Vagina (tissue), 2 donors: ENCODE measurements around the gene FAR1.

Experiments used
- POLR2A ChIP-seq, 2 donors: fragments of 450-650 bp; IDR thresholded peaks; one replicate each; pipeline ENCODE4 v1.6.1; 2017; ENCODE audit warnings: antibody characterized with exemption in 2 of 2, mild to moderate bottlenecking in 2 of 2, moderate library complexity in 2 of 2
- POLR2AphosphoS5 ChIP-seq, 2 donors: sonication (generic); formaldehyde crosslinking; IDR thresholded peaks; one replicate each; pipeline ENCODE4 v1.9.0; 2017; ENCODE audit warnings: antibody characterized with exemption in 2 of 2, mild to moderate bottlenecking in 2 of 2, low read depth in 1 of 2; ENCODE audit not compliant: insufficient read depth in 1 of 2
- TF ChIP-seq, protein P1 (sequence below), 3 experiments: fragments of 450-650 bp in 2 of 3; fragments of 200-600 bp in 1 of 3; sonication (generic) in 1 of 3; IDR thresholded peaks; one replicate each; pipeline ENCODE4 v1.5.1; 2017 to 2019; ENCODE audit warnings: antibody characterized with exemption in 3 of 3, mild to moderate bottlenecking in 2 of 3, moderate library complexity in 2 of 3

DNA sequence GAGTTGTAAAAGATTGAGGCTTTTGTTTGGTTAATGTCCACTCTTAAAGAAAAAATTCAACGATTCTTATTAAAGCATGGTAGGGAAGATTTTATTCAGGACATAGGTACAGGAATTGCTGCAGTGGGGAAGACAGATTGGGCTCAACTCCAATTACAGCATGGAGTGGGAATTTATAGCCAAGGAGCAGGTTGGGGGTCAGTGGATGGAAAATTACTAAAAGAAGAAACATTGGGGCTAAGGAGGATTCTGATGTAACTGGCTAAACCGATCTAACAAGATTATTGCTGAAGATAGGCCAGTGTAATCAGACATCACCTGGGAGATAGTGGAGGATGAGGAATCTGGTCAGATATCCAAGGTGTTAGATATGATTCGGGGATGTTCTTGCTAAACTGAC is 97.4 kb downstream of the FAR1 start:
- TF ChIP-seq, protein P1, sequence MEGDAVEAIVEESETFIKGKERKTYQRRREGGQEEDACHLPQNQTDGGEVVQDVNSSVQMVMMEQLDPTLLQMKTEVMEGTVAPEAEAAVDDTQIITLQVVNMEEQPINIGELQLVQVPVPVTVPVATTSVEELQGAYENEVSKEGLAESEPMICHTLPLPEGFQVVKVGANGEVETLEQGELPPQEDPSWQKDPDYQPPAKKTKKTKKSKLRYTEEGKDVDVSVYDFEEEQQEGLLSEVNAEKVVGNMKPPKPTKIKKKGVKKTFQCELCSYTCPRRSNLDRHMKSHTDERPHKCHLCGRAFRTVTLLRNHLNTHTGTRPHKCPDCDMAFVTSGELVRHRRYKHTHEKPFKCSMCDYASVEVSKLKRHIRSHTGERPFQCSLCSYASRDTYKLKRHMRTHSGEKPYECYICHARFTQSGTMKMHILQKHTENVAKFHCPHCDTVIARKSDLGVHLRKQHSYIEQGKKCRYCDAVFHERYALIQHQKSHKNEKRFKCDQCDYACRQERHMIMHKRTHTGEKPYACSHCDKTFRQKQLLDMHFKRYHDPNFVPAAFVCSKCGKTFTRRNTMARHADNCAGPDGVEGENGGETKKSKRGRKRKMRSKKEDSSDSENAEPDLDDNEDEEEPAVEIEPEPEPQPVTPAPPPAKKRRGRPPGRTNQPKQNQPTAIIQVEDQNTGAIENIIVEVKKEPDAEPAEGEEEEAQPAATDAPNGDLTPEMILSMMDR (IDR thresholded peaks at IDR 0.05): no peak
- TF ChIP-seq POLR2A (IDR thresholded peaks at IDR 0.05) (no peak), POLR2AphosphoS5 (IDR thresholded peaks at IDR 0.05; ENCODE audit: insufficient read depth in 1 of 2, low read depth in 1 of 2) (no peak)
